ENCODE results near the gene CACNA1F.

Gene CACNA1F

DNA sequence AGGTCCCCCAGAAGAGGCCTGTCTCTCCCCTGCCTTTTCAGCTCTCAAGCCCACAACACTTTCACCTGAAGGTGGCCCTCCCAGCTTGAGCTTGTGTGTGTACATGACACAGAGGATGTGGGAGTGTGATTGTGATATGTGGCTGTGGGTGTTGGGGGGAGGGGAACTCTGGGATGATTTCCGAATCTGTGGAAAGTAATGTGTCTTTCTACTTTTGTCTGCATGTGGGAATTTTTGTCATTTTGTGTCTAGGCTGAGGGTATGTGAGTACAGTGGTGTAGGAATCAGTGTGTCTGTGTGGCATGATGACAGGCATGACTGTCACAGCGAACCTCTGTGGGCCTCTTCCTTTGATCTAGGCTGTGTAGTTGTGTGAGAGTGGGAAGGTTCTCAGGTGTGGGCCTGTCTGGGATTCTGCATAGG lies 39.6 kb downstream of the CACNA1F start:
- H3K14ac ChIP-seq (ENCODE audit: low read length in 2 of 2): no peak overlapping the region
- no peaks in the 10 kb centered on the region for H3K79me1 ChIP-seq (replicated peaks; ENCODE audit: low read length, poor library complexity, severe bottlenecking)
- H4K8ac ChIP-seq (ENCODE audit: low read length): no peak overlapping the region
- H3K4me1 ChIP-seq (ENCODE audit: control insufficient read depth, insufficient read depth, low read depth, low read length): peaks cover 1% of the 10 kb centered on the region
- H3K27me3 ChIP-seq (ENCODE audit: control insufficient read depth in 1 of 2, insufficient read depth in 1 of 2, low read length in 2 of 2): peaks cover 10 to 13% of the 10 kb centered on the region in 2 experiments
- H3K4me3 ChIP-seq (ENCODE audit: insufficient read depth in 1 of 2, low read depth in 1 of 2, low read length in 2 of 2): no peak overlapping the region
- H3K27ac ChIP-seq (ENCODE audit: low read length, poor library complexity, severe bottlenecking): no peak overlapping the region
- H3K4ac ChIP-seq (ENCODE audit: low read depth in 1 of 2, low read length in 2 of 2): no peak overlapping the region
- no peaks in the 10 kb centered on the region for H3K9me3 ChIP-seq (ENCODE audit: control insufficient read depth, low read length)
- H2BK120ac ChIP-seq (ENCODE audit: low read depth, low read length): no peak overlapping the region
- H3K23ac ChIP-seq (ENCODE audit: low read length in 2 of 2): no peak overlapping the region
- no peak overlapping the region for H2BK15ac ChIP-seq (ENCODE audit: low read depth, poor library complexity, severe bottlenecking)
- no peaks in the 10 kb centered on the region for H3K36me3 ChIP-seq (ENCODE audit: control insufficient read depth in 1 of 2, insufficient read depth in 2 of 2, low read depth in 1 of 2, low read length in 2 of 2)
- no peak overlapping the region for H3K9ac ChIP-seq (ENCODE audit: low read length)
- no peak overlapping the region for H2BK12ac ChIP-seq (ENCODE audit: low read length in 2 of 2)
- no peak overlapping the region for H4K91ac ChIP-seq (ENCODE audit: low read length)
- H3K4me2 ChIP-seq (ENCODE audit: low read length, poor library complexity, severe bottlenecking): no peak overlapping the region
- no peak overlapping the region for H2BK5ac ChIP-seq (ENCODE audit: low read depth, low read length, poor library complexity, severe bottlenecking)
- WGBS: 90% methylated on average over 2 of the region's 2 CpGs
- H2AFZ ChIP-seq (ENCODE audit: low read depth, low read length): no peak overlapping the region
- no peak for DNase-seq
- no peak overlapping the region for H3K18ac ChIP-seq (ENCODE audit: low read depth in 1 of 2, low read length in 2 of 2)
- H2AK5ac ChIP-seq (ENCODE audit: low read length, severe bottlenecking): no peak overlapping the region

GRCh38 chrX:49192722-49193328 lies 40.3 kb downstream of the CACNA1F start:
- no peaks in the 10 kb centered on the region for H3K79me1 ChIP-seq (replicated peaks; ENCODE audit: low read length, poor library complexity, severe bottlenecking)
- H3K14ac ChIP-seq (ENCODE audit: low read length in 2 of 2): no peak overlapping the region
- DNase-seq: peak; percentile 23
- H2BK15ac ChIP-seq (ENCODE audit: low read depth, poor library complexity, severe bottlenecking): no peak overlapping the region
- 71% methylated on average over 9 of the region's 10 CpGs for WGBS
- no peak overlapping the region for H2BK120ac ChIP-seq (ENCODE audit: low read depth, low read length)
- peaks cover 1% of the 10 kb centered on the region for H3K4me1 ChIP-seq (ENCODE audit: control insufficient read depth, insufficient read depth, low read depth, low read length)
- no peak overlapping the region for H3K18ac ChIP-seq (ENCODE audit: low read depth in 1 of 2, low read length in 2 of 2)
- no peaks in the 10 kb centered on the region for H3K9me3 ChIP-seq (ENCODE audit: control insufficient read depth, low read length)
- H3K4me3 ChIP-seq (ENCODE audit: insufficient read depth in 1 of 2, low read depth in 1 of 2, low read length in 2 of 2): no peak overlapping the region
- no peak overlapping the region for H2AK5ac ChIP-seq (ENCODE audit: low read length, severe bottlenecking)
- H2AFZ ChIP-seq (ENCODE audit: low read depth, low read length): no peak overlapping the region
- H3K4ac ChIP-seq (ENCODE audit: low read depth in 1 of 2, low read length in 2 of 2): no peak overlapping the region
- no peak overlapping the region for H2BK5ac ChIP-seq (ENCODE audit: low read depth, low read length, poor library complexity, severe bottlenecking)
- H3K23ac ChIP-seq (ENCODE audit: low read length in 2 of 2): no peak overlapping the region
- H4K91ac ChIP-seq (ENCODE audit: low read length): no peak overlapping the region
- no peaks in the 10 kb centered on the region for H3K36me3 ChIP-seq (ENCODE audit: control insufficient read depth in 1 of 2, insufficient read depth in 2 of 2, low read depth in 1 of 2, low read length in 2 of 2)
- H3K4me2 ChIP-seq (ENCODE audit: low read length, poor library complexity, severe bottlenecking): no peak overlapping the region
- H3K27me3 ChIP-seq (ENCODE audit: control insufficient read depth in 1 of 2, insufficient read depth in 1 of 2, low read length in 2 of 2): peaks cover 5 to 7% of the 10 kb centered on the region in 2 experiments
- H2BK12ac ChIP-seq (ENCODE audit: low read length in 2 of 2): no peak overlapping the region
- H3K27ac ChIP-seq (ENCODE audit: low read length, poor library complexity, severe bottlenecking): no peak overlapping the region
- no peak overlapping the region for H4K8ac ChIP-seq (ENCODE audit: low read length)
- H3K9ac ChIP-seq (ENCODE audit: low read length): no peak overlapping the region

DNA sequence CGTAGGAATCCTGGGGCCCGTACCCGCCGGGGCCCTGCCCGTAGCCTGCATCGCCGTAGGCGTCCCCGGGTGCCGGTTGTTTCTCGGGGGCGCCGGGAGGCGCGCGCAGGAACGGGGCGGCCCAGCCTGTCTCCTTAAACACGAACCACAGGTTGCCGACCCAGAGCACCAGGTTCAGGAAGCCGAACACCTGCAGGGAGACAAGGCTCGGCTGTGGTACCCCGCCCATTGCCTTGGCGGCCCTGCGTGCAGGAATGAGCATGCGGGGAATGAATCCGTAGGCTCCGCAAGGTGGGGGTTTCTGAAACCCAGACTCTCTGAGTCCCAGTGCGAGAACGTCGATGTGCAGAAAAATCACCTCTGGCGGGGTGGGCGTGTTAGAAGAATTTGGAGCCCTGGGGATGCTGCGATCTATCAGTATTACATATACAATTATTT lies 41.5 kb downstream of the CACNA1F start:
- Histone ChIP-seq H3K4ac (ENCODE audit: low read depth in 1 of 2, low read length in 2 of 2) (peak overlapping the region in 1 of 2 experiments; percentile 89), H3K27me3 (ENCODE audit: control insufficient read depth in 1 of 2, insufficient read depth in 1 of 2, low read length in 2 of 2) (no peaks in the 10 kb centered on the region), H3K14ac (ENCODE audit: low read length in 2 of 2) (peak overlapping the region in 1 of 2 experiments; percentile 32), H3K9ac (ENCODE audit: low read length) (peak overlapping the region; percentile 81), H4K91ac (ENCODE audit: low read length) (peak overlapping the region; percentile 11), H3K4me1 (ENCODE audit: control insufficient read depth, insufficient read depth, low read depth, low read length) (peaks cover 2% of the 10 kb centered on the region), H3K18ac (ENCODE audit: low read depth in 1 of 2, low read length in 2 of 2) (peak overlapping the region in 1 of 2 experiments; percentile 93), H3K27ac (ENCODE audit: low read length, poor library complexity, severe bottlenecking) (peak overlapping the region; percentile 62), H2BK5ac (ENCODE audit: low read depth, low read length, poor library complexity, severe bottlenecking) (no peak overlapping the region), H3K4me2 (ENCODE audit: low read length, poor library complexity, severe bottlenecking) (peak overlapping the region; percentile 87), H3K36me3 (ENCODE audit: control insufficient read depth in 1 of 2, insufficient read depth in 2 of 2, low read depth in 1 of 2, low read length in 2 of 2) (no peaks in the 10 kb centered on the region), H4K8ac (ENCODE audit: low read length) (peak overlapping the region; percentile 89), H3K9me3 (ENCODE audit: control insufficient read depth, low read length) (no peaks in the 10 kb centered on the region), H2AFZ (ENCODE audit: low read depth, low read length) (peak overlapping the region; percentile 42), H3K23ac (ENCODE audit: low read length in 2 of 2) (no peak overlapping the region), H3K4me3 (ENCODE audit: insufficient read depth in 1 of 2, low read depth in 1 of 2, low read length in 2 of 2) (peak overlapping the region; percentile 70 to 87), H3K79me1 (replicated peaks; ENCODE audit: low read length, poor library complexity, severe bottlenecking) (no peaks in the 10 kb centered on the region), H2BK120ac (ENCODE audit: low read depth, low read length) (no peak overlapping the region), H2BK12ac (ENCODE audit: low read length in 2 of 2) (no peak overlapping the region), H2BK15ac (ENCODE audit: low read depth, poor library complexity, severe bottlenecking) (no peak overlapping the region), H2AK5ac (ENCODE audit: low read length, severe bottlenecking) (no peak overlapping the region)
- no peak for DNase-seq
- WGBS: 0% methylated on average over 16 of the region's 34 CpGs

- Histone ChIP-seq H3K4me3 (ENCODE audit: insufficient read depth in 1 of 2, low read depth in 1 of 2, low read length in 2 of 2) (peak overlapping the region; percentile 70 to 87), H3K23ac (ENCODE audit: low read length in 2 of 2) (no peak overlapping the region), H3K4me1 (ENCODE audit: control insufficient read depth, insufficient read depth, low read depth, low read length) (peaks cover 6% of the 10 kb centered on the region), H4K91ac (ENCODE audit: low read length) (peak overlapping the region; percentile 11), H3K79me1 (replicated peaks; ENCODE audit: low read length, poor library complexity, severe bottlenecking) (no peaks in the 10 kb centered on the region), H3K14ac (ENCODE audit: low read length in 2 of 2) (peak overlapping the region in 1 of 2 experiments; percentile 32), H3K36me3 (ENCODE audit: control insufficient read depth in 1 of 2, insufficient read depth in 2 of 2, low read depth in 1 of 2, low read length in 2 of 2) (no peaks in the 10 kb centered on the region), H2AK5ac (ENCODE audit: low read length, severe bottlenecking) (no peak overlapping the region), H3K27me3 (ENCODE audit: control insufficient read depth in 1 of 2, insufficient read depth in 1 of 2, low read length in 2 of 2) (no peaks in the 10 kb centered on the region), H3K4ac (ENCODE audit: low read depth in 1 of 2, low read length in 2 of 2) (peak overlapping the region in 1 of 2 experiments; percentile 89), H3K9ac (ENCODE audit: low read length) (peak overlapping the region; percentile 81), H2BK12ac (ENCODE audit: low read length in 2 of 2) (no peak overlapping the region), H3K27ac (ENCODE audit: low read length, poor library complexity, severe bottlenecking) (peak overlapping the region; percentile 64), H3K4me2 (ENCODE audit: low read length, poor library complexity, severe bottlenecking) (peak overlapping the region; percentile 87), H2BK15ac (ENCODE audit: low read depth, poor library complexity, severe bottlenecking) (no peak overlapping the region), H4K8ac (ENCODE audit: low read length) (peak overlapping the region; percentile 89), H2AFZ (ENCODE audit: low read depth, low read length) (peak overlapping the region; percentile 42), H3K9me3 (ENCODE audit: control insufficient read depth, low read length) (no peaks in the 10 kb centered on the region), H2BK5ac (ENCODE audit: low read depth, low read length, poor library complexity, severe bottlenecking) (no peak overlapping the region), H3K18ac (ENCODE audit: low read depth in 1 of 2, low read length in 2 of 2) (peak overlapping the region in 1 of 2 experiments; percentile 93), H2BK120ac (ENCODE audit: low read depth, low read length) (no peak overlapping the region)
- WGBS: under 1% methylated on average over 30 of the region's 32 CpGs
- peak; percentile 99 for DNase-seq
These were observed 42.1 kb downstream of the CACNA1F start for GRCh38 chrX:49190821-49191573.
